ENCODE measurements around the gene MACC1. TPM values are rescaled to one million over a fixed set of nuclear protein-coding genes. Genes with fewer than 3 reads are reported as not detected.

The MACC1 gene
- total and polyA plus RNA-seq, 2 donors (not counting 3 experiments of a cell fraction or from before 2014, with no cell fraction given), result not detected

DNA sequence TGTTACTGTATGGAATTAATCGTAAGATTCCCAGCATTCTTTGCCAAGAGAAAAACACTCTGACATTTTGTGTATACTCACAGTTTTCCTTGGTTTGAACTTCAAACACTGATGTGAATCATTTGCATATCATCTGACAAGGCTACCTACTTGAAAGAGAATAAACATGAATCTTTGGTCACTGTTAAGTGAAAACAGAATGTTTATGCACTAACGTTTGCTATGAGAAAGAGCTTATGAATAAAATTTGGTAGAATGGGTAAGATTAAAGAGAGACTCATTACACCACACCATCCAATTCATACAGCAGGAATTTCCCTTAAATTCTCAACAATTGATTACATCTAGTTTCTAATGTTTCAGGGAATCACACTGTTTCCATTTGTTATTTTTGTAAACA lies 46.6 kb downstream of the MACC1 start:
- H3K79me2 ChIP-seq (ENCODE audit: control insufficient read depth, insufficient read depth, low read length), result no peaks in the 10 kb centered on the region
- ChIA-PET CTCF (interaction anchor here (0.7 to 5.3 kb wide), 6 partner anchors 19 to 457 kb away, joined by 3 to 62 read pairs (median 4); no protein-coding TSS in a partner anchor), POLR2A (no interaction called here)
- H3K4me3 ChIP-seq (replicated peaks in 1 of 3; ENCODE audit: insufficient read depth in 1 of 3, low read depth in 1 of 3, low read length in 3 of 3), result no peak overlapping the region
- H3K4me1 ChIP-seq (ENCODE audit: control insufficient read depth, extremely low read depth, insufficient read depth, low read length), result no peaks in the 10 kb centered on the region
- no peaks in the 10 kb centered on the region for H3K9me3 ChIP-seq (replicated peaks; ENCODE audit: control insufficient read depth, insufficient read depth, low read length)
- no peak overlapping the region for H2AFZ ChIP-seq (ENCODE audit: low read depth, low read length)
- TF ChIP-seq POLR2AphosphoS5 (IDR thresholded peaks at IDR 0.05; ENCODE audit: insufficient read depth, low read depth, low read length) (no peak), JUN (IDR thresholded peaks at IDR 0.05; ENCODE audit: borderline replicate concordance, insufficient read depth, insufficient read length, low read depth) (no peak), FOS (IDR thresholded peaks at IDR 0.05; ENCODE audit: borderline replicate concordance, insufficient read depth, low read length) (no peak), MYC (IDR thresholded peaks at IDR 0.05; ENCODE audit: low read depth, low read length) (no peak), MAX (IDR thresholded peaks at IDR 0.05; ENCODE audit: insufficient read depth, insufficient read length) (no peak), EZH2 (IDR thresholded peaks at IDR 0.05; ENCODE audit: borderline replicate concordance, low read depth, low read length, severe bottlenecking) (no peak), CTCF (IDR thresholded peaks at IDR 0.05; ENCODE audit: extremely low read depth in 1 of 2, insufficient read depth in 1 of 2, low read depth in 1 of 2, low read length in 2 of 2) (no peak), GATA2 (IDR thresholded peaks at IDR 0.05; ENCODE audit: insufficient read depth, insufficient read length, low read depth, low read length) (no peak)
- no peaks in the 10 kb centered on the region for H3K9me1 ChIP-seq (replicated peaks; ENCODE audit: control insufficient read depth, extremely low read depth, insufficient read depth, low read length)
- no peak overlapping the region for H3K9ac ChIP-seq (replicated peaks; ENCODE audit: extremely low read depth, insufficient read depth, low read length)
- intact Hi-C loops (cut with micrococcal nuclease), result loop anchor here (5.0 kb wide), 2 partner anchors 427 to 477 kb away; no protein-coding TSS in a partner anchor
- no peak overlapping the region for H3K27ac ChIP-seq (ENCODE audit: insufficient read depth, low read depth, low read length)
- dilution Hi-C loops (cut with MboI; ENCODE audit: extremely low pct_ligation_motif_present, low sequenced_read_pairs), result no loop called here
- DNase-seq (ENCODE audit: low read depth, low spot score), result no peak
- no peaks in the 10 kb centered on the region for H3K27me3 ChIP-seq (ENCODE audit: control insufficient read depth in 2 of 2, insufficient read depth in 2 of 2, low read length in 2 of 2)
- H3K36me3 ChIP-seq (ENCODE audit: control insufficient read depth in 2 of 2, extremely low read depth in 1 of 2, insufficient read depth in 2 of 2, low read length in 2 of 2), result no peaks in the 10 kb centered on the region
- H3K4me2 ChIP-seq (ENCODE audit: insufficient read depth, low read length), result no peak overlapping the region
- BruUV-seq (replicated peaks), result no TSS peak
- FAIRE-seq, result no peak
- no peaks in the 10 kb centered on the region for H4K20me1 ChIP-seq (replicated peaks; ENCODE audit: control insufficient read depth, extremely low read depth, insufficient read depth, low read length)
